Breast epithelium (tissue), 3 donors: ENCODE data around the gene AQP9.

ENCODE experiments used
- POLR2A ChIP-seq: fragments of 450-650 bp; IDR thresholded peaks from one replicate; pipeline ENCODE4 v1.6.1; 2016; ENCODE audit warnings: antibody characterized with exemption, mild to moderate bottlenecking, moderate library complexity
- POLR2AphosphoS5 ChIP-seq, 3 donors: sonication (generic); formaldehyde crosslinking; IDR thresholded peaks; one replicate each; pipeline ENCODE4 v1.6.1; 2017; ENCODE audit warnings: antibody characterized with exemption in 3 of 3
- TF ChIP-seq, protein P1 (sequence below), 3 donors: fragments of 450-650 bp; IDR thresholded peaks; one replicate each; pipeline ENCODE4 v1.5.1; 2016 to 2017; ENCODE audit warnings: antibody characterized with exemption in 3 of 3, mild to moderate bottlenecking in 3 of 3, moderate library complexity in 3 of 3

DNA sequence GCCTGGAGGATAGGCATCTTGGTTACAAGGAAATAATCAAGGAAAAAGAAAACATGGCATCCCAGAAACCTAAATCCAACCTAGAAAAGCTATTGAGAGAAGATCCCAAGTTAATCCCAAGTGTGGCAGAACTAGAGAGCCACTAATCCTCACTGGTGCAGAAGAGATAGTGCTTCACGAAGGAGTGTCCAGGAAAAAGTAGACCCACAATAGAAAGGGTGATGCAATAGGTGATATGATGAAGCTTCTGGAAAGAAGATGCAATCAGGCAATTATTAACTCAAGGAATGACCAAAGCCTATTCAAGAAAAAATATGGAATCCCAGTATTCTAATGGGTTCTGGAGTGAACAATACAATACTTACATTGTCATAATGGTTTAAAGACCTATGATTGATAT is 95.2 kb downstream of the AQP9 start:
- TF ChIP-seq POLR2A (no peak), POLR2AphosphoS5 (IDR thresholded peaks at IDR 0.05) (no peak)
- TF ChIP-seq, protein P1, sequence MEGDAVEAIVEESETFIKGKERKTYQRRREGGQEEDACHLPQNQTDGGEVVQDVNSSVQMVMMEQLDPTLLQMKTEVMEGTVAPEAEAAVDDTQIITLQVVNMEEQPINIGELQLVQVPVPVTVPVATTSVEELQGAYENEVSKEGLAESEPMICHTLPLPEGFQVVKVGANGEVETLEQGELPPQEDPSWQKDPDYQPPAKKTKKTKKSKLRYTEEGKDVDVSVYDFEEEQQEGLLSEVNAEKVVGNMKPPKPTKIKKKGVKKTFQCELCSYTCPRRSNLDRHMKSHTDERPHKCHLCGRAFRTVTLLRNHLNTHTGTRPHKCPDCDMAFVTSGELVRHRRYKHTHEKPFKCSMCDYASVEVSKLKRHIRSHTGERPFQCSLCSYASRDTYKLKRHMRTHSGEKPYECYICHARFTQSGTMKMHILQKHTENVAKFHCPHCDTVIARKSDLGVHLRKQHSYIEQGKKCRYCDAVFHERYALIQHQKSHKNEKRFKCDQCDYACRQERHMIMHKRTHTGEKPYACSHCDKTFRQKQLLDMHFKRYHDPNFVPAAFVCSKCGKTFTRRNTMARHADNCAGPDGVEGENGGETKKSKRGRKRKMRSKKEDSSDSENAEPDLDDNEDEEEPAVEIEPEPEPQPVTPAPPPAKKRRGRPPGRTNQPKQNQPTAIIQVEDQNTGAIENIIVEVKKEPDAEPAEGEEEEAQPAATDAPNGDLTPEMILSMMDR (IDR thresholded peaks at IDR 0.05) = no peak
